Measurements from ENCODE around the gene SBF2.

The SBF2 gene

GRCh38 chr11:9762531-9762930, 531.5 kb downstream of the SBF2 start:
- Histone ChIP-seq H3K27ac (ENCODE audit: low read depth, low read length) (no peak overlapping the region), H2AFZ (ENCODE audit: low read depth, low read length, severe bottlenecking) (no peak overlapping the region), H3K9me3 (ENCODE audit: insufficient read depth, low read length) (no peaks in the 10 kb centered on the region), H3K79me2 (ENCODE audit: insufficient read depth, low read length) (peaks cover 52% of the 10 kb centered on the region), H3K36me3 (ENCODE audit: low read length) (no peaks in the 10 kb centered on the region), H3K4me2 (ENCODE audit: low read depth, low read length, poor library complexity, severe bottlenecking) (no peak overlapping the region), H3K27me3 (ENCODE audit: low read length) (no peaks in the 10 kb centered on the region), H4K20me1 (ENCODE audit: low read depth, low read length) (no peaks in the 10 kb centered on the region), H3K4me3 (ENCODE audit: insufficient read depth, low read length, poor library complexity, severe bottlenecking) (no peak overlapping the region), H3K9me2 (replicated peaks; ENCODE audit: insufficient read depth, low read length) (no peaks in the 10 kb centered on the region), H3K9ac (ENCODE audit: low read length) (no peak overlapping the region), H3F3A (ENCODE audit: insufficient read depth) (peaks cover 13% of the 10 kb centered on the region)
- no peak for TF ChIP-seq EZH2phosphoT487 (conservative IDR thresholded peaks at IDR 0.05; ENCODE audit: low read length)
- no peak for TF ChIP-seq CTCF (IDR thresholded peaks at IDR 0.05; ENCODE audit: insufficient read depth, low read length, poor library complexity, severe bottlenecking)

GRCh38 chr11:9761441-9761945, 532.5 kb downstream of the SBF2 start:
- H3K4me3 ChIP-seq (ENCODE audit: insufficient read depth, low read length, poor library complexity, severe bottlenecking): no peak overlapping the region
- no peaks in the 10 kb centered on the region for H3K36me3 ChIP-seq (ENCODE audit: low read length)
- peaks cover 23% of the 10 kb centered on the region for H3F3A ChIP-seq (ENCODE audit: insufficient read depth)
- H3K9ac ChIP-seq (ENCODE audit: low read length): no peak overlapping the region
- TF ChIP-seq CTCF (IDR thresholded peaks at IDR 0.05; ENCODE audit: insufficient read depth, low read length, poor library complexity, severe bottlenecking): no peak
- TF ChIP-seq EZH2phosphoT487 (conservative IDR thresholded peaks at IDR 0.05; ENCODE audit: low read length): no peak
- H3K79me2 ChIP-seq (ENCODE audit: insufficient read depth, low read length): peaks cover 44% of the 10 kb centered on the region
- H3K9me3 ChIP-seq (ENCODE audit: insufficient read depth, low read length): no peaks in the 10 kb centered on the region
- H3K4me2 ChIP-seq (ENCODE audit: low read depth, low read length, poor library complexity, severe bottlenecking): no peak overlapping the region
- no peaks in the 10 kb centered on the region for H3K27me3 ChIP-seq (ENCODE audit: low read length)
- no peak overlapping the region for H3K27ac ChIP-seq (ENCODE audit: low read depth, low read length)
- H3K9me2 ChIP-seq (replicated peaks; ENCODE audit: insufficient read depth, low read length): no peaks in the 10 kb centered on the region
- no peaks in the 10 kb centered on the region for H4K20me1 ChIP-seq (ENCODE audit: low read depth, low read length)
- no peak overlapping the region for H2AFZ ChIP-seq (ENCODE audit: low read depth, low read length, severe bottlenecking)

GRCh38 chr11:9760193-9760575, 533.8 kb downstream of the SBF2 start:
- Histone ChIP-seq H3K9me3 (ENCODE audit: insufficient read depth, low read length) (no peaks in the 10 kb centered on the region), H3K4me3 (ENCODE audit: insufficient read depth, low read length, poor library complexity, severe bottlenecking) (no peak overlapping the region), H3K36me3 (ENCODE audit: low read length) (no peaks in the 10 kb centered on the region), H2AFZ (ENCODE audit: low read depth, low read length, severe bottlenecking) (no peak overlapping the region), H3K27ac (ENCODE audit: low read depth, low read length) (peak overlapping the region; percentile 84), H3K4me2 (ENCODE audit: low read depth, low read length, poor library complexity, severe bottlenecking) (peak overlapping the region; percentile 84), H3F3A (ENCODE audit: insufficient read depth) (peaks cover 36% of the 10 kb centered on the region), H3K9ac (ENCODE audit: low read length) (peak overlapping the region; percentile 89; the same call in 1 of the 2 replicates), H4K20me1 (ENCODE audit: low read depth, low read length) (no peaks in the 10 kb centered on the region), H3K27me3 (ENCODE audit: low read length) (no peaks in the 10 kb centered on the region), H3K9me2 (replicated peaks; ENCODE audit: insufficient read depth, low read length) (no peaks in the 10 kb centered on the region), H3K79me2 (ENCODE audit: insufficient read depth, low read length) (peaks cover 31% of the 10 kb centered on the region; the same call in 1 of the 2 replicates)
- TF ChIP-seq EZH2phosphoT487 (conservative IDR thresholded peaks at IDR 0.05; ENCODE audit: low read length) (no peak), CTCF (IDR thresholded peaks at IDR 0.05; ENCODE audit: insufficient read depth, low read length, poor library complexity, severe bottlenecking) (no peak)

Measured in SU-DHL-6 (cell line).